Parathyroid adenoma (tissue), 2 donors: ENCODE data around the gene HIPK1.
A peak's percentile ranks its signal among the peaks of the same experiment; 100 is the strongest.

Experiments used
- H2AFZ ChIP-seq: fragments of 300-600 bp; sonication (generic); one replicate; pipeline ENCODE4 v1.7.0; 2017; ENCODE audit warnings: antibody characterized with exemption, mild to moderate bottlenecking
- H3K27ac ChIP-seq: fragments of 300-600 bp; sonication (generic); one replicate; pipeline ENCODE4 v1.7.0; 2017
- H3K27me3 ChIP-seq: fragments of 300-600 bp; sonication (generic); one replicate; pipeline ENCODE4 v1.7.0; 2017; ENCODE audit warnings: low read length; ENCODE audit not compliant: control insufficient read depth, insufficient read depth
- H3K36me3 ChIP-seq: fragments of 300-600 bp; sonication (generic); one replicate; pipeline ENCODE4 v1.7.0; 2017; ENCODE audit warnings: low read length; ENCODE audit not compliant: control insufficient read depth, insufficient read depth
- H3K4me1 ChIP-seq: fragments of 300-600 bp; sonication (generic); one replicate; pipeline ENCODE4 v1.7.0; 2017; ENCODE audit warnings: control low read depth
- H3K4me2 ChIP-seq: fragments of 300-600 bp; sonication (generic); one replicate; pipeline ENCODE4 v1.7.0; 2017; ENCODE audit warnings: low read length
- H3K4me3 ChIP-seq: fragments of 300-600 bp; sonication (generic); one replicate; pipeline ENCODE4 v1.7.0; 2017; ENCODE audit warnings: low read depth, low read length
- H3K79me2 ChIP-seq: fragments of 300-600 bp; sonication (generic); one replicate; pipeline ENCODE4 v1.7.0; 2017; ENCODE audit warnings: control low read depth
- H3K9ac ChIP-seq: fragments of 300-600 bp; sonication (generic); one replicate; pipeline ENCODE4 v1.7.0; 2017; ENCODE audit warnings: mild to moderate bottlenecking
- H3K9me3 ChIP-seq: fragments of 300-600 bp; sonication (generic); one replicate; pipeline ENCODE4 v1.7.0; 2017; ENCODE audit warnings: low read length; ENCODE audit not compliant: control insufficient read depth
- TF ChIP-seq, protein P1 (sequence below): fragments of 300-600 bp; sonication (generic); IDR thresholded peaks from one replicate; pipeline ENCODE4 v1.7.0; 2017; ENCODE audit warnings: antibody characterized with exemption, mild to moderate bottlenecking
- donor health status: primary hyperparathyroidism.

Gene HIPK1

DNA sequence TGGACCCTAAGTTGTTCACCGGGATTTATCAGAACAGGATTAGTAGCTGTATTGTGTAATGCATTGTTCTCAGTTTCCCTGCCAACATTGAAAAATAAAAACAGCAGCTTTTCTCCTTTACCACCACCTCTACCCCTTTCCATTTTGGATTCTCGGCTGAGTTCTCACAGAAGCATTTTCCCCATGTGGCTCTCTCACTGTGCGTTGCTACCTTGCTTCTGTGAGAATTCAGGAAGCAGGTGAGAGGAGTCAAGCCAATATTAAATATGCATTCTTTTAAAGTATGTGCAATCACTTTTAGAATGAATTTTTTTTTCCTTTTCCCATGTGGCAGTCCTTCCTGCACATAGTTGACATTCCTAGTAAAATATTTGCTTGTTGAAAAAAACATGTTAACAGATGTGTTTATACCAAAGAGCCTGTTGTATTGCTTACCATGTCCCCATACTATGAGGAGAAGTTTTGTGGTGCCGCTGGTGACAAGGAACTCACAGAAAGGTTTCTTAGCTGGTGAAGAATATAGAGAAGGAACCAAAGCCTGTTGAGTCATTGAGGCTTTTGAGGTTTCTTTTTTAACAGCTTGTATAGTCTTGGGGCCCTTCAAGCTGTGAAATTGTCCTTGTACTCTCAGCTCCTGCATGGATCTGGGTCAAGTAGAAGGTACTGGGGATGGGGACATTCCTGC is 46.2 kb downstream of the HIPK1 start:
- TF ChIP-seq, protein P1, sequence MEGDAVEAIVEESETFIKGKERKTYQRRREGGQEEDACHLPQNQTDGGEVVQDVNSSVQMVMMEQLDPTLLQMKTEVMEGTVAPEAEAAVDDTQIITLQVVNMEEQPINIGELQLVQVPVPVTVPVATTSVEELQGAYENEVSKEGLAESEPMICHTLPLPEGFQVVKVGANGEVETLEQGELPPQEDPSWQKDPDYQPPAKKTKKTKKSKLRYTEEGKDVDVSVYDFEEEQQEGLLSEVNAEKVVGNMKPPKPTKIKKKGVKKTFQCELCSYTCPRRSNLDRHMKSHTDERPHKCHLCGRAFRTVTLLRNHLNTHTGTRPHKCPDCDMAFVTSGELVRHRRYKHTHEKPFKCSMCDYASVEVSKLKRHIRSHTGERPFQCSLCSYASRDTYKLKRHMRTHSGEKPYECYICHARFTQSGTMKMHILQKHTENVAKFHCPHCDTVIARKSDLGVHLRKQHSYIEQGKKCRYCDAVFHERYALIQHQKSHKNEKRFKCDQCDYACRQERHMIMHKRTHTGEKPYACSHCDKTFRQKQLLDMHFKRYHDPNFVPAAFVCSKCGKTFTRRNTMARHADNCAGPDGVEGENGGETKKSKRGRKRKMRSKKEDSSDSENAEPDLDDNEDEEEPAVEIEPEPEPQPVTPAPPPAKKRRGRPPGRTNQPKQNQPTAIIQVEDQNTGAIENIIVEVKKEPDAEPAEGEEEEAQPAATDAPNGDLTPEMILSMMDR = no peak
- H3K36me3 ChIP-seq = no peaks in the 10 kb centered on the region
- H3K4me1 ChIP-seq = no peaks in the 10 kb centered on the region
- no peak overlapping the region for H3K9ac ChIP-seq
- no peak overlapping the region for H2AFZ ChIP-seq
- H3K27me3 ChIP-seq = no peaks in the 10 kb centered on the region
- no peak overlapping the region for H3K4me2 ChIP-seq
- H3K9me3 ChIP-seq = no peaks in the 10 kb centered on the region
- no peaks in the 10 kb centered on the region for H3K79me2 ChIP-seq
- no peak overlapping the region for H3K27ac ChIP-seq
- no peak overlapping the region for H3K4me3 ChIP-seq

DNA sequence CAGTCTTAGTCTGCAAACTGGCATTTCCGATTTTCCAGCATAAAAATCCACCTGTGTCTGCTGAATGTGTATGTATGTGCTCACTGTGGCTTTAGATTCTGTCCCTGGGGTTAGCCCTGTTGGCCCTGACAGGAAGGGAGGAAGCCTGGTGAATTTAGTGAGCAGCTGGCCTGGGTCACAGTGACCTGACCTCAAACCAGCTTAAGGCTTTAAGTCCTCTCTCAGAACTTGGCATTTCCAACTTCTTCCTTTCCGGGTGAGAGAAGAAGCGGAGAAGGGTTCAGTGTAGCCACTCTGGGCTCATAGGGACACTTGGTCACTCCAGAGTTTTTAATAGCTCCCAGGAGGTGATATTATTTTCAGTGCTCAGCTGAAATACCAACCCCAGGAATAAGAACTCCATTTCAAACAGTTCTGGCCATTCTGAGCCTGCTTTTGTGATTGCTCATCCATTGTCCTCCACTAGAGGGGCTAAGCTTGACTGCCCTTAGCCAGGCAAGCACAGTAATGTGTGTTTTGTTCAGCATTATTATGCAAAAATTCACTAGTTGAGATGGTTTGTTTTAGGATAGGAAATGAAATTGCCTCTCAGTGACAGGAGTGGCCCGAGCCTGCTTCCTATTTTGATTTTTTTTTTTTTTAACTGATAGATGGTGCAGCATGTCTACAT is 47.6 kb downstream of the HIPK1 start:
- H3K9me3 ChIP-seq = no peaks in the 10 kb centered on the region
- H3K79me2 ChIP-seq = no peaks in the 10 kb centered on the region
- no peak overlapping the region for H3K27ac ChIP-seq
- no peak overlapping the region for H3K4me2 ChIP-seq
- no peaks in the 10 kb centered on the region for H3K4me1 ChIP-seq
- H3K4me3 ChIP-seq = no peak overlapping the region
- TF ChIP-seq, protein P1 = peak; percentile 12
- H3K27me3 ChIP-seq = no peaks in the 10 kb centered on the region
- no peak overlapping the region for H2AFZ ChIP-seq
- H3K36me3 ChIP-seq = no peaks in the 10 kb centered on the region
- H3K9ac ChIP-seq = no peak overlapping the region

DNA sequence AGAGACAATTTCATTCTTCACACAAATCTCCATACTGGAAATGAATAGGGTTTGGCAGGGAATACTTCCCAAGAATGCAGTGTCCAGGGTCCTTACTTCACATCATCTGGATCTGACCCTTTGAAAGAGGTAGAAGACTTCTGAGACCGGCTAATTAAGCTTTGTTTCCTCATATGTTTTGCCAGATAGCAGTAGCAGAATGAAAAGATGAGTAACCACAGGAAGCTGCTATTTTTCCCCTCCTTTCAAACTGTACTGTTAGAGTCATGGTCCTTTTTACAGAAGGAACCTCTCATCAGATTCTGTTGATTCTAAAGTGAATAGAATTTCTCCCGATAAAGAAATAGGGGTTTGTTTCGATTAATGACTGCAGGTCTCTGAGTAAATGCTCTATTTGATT is 48.8 kb downstream of the HIPK1 start:
- Histone ChIP-seq H3K9ac (no peak overlapping the region), H3K27ac (no peak overlapping the region), H3K4me1 (no peaks in the 10 kb centered on the region)

DNA sequence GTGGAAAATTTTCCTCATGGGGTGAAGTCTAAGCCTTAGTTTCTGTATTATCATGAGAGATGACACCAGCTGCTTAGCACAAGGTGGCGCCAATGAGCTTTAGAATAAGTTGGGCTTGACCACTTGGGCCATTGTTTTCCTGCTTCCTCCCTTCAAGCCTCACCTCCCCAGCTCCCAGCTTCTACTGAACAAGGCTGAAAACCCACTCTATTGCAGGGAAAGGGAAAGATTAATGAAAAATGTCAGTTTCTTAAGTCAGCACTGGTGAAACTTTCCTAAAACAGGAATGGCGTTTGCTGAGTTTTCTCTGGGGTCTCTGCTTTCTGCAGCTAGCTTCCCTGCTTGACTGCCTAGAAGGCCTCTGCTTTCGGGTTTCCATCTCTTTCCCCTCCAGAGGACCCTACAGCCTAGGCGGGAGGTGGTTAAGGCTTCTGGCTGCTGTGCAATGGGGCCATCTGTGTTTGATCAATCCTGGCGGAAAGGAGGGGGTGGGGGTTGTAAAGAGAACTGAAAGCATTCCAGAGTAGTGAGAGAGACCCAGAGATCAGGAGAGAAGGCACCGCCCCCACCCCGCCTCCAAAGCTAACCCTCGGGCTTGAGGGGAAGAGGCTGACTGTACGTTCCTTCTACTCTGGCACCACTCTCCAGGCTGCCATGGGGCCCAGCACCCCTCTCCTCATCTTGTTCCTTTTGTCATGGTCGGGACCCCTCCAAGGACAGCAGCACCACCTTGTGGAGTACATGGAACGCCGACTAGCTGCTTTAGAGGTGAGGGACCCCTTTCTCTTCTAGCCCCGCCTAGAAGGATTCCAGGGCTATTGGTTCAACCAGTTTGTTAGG is 50.0 kb downstream of the HIPK1 start, which contains the start of gene OLFML3:
OLFML3 (plus strand) TSS at position 612 of the 840 bp plus-strand sequence; CDS start at position 655, 43 bp downstream.
- Histone ChIP-seq H3K36me3 (no peaks in the 10 kb centered on the region), H3K4me3 (no peak within 1 kb of the TSS), H3K9me3 (no peaks in the 10 kb centered on the region), H3K79me2 (no peaks in the 10 kb centered on the region), H2AFZ (no peak within 1 kb of the TSS), H3K27me3 (no peaks in the 10 kb centered on the region), H3K4me2 (no peak within 1 kb of the TSS), H3K4me1 (no peaks in the 10 kb centered on the region), H3K27ac (no peak within 1 kb of the TSS), H3K9ac (no peak within 1 kb of the TSS)
- TF ChIP-seq, protein P1 = peak; percentile 44

More for the DNA sequence above, 48.8 kb downstream of the HIPK1 start:
- TF ChIP-seq, protein P1 = no peak
- no peaks in the 10 kb centered on the region for H3K36me3 ChIP-seq
- H2AFZ ChIP-seq = no peak overlapping the region
- H3K79me2 ChIP-seq = no peaks in the 10 kb centered on the region
- no peak overlapping the region for H3K4me3 ChIP-seq
- no peaks in the 10 kb centered on the region for H3K9me3 ChIP-seq
- H3K4me2 ChIP-seq = no peak overlapping the region
- H3K27me3 ChIP-seq = no peaks in the 10 kb centered on the region
